ENCODE measurements around the gene CCDC192.

DNA sequence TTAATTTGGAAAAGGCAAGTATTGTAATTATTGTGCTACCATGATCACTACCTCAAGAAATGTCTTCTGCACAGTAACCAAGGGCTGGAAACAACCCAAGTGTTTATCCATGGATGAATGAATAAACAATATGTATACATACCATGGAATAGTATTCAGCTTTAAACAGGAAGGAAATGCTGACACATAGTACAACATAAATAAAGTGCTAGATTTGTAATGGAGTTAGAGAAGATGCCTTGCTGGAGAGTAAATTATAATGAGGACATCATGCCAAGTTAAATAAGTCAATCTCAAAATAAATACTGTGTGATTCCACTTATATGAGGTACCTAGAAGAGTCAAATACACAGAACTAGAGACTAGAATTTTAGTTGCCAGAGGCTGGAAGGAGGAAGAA is 160.0 kb downstream of the CCDC192 start:
- TF ChIP-seq, protein P1, sequence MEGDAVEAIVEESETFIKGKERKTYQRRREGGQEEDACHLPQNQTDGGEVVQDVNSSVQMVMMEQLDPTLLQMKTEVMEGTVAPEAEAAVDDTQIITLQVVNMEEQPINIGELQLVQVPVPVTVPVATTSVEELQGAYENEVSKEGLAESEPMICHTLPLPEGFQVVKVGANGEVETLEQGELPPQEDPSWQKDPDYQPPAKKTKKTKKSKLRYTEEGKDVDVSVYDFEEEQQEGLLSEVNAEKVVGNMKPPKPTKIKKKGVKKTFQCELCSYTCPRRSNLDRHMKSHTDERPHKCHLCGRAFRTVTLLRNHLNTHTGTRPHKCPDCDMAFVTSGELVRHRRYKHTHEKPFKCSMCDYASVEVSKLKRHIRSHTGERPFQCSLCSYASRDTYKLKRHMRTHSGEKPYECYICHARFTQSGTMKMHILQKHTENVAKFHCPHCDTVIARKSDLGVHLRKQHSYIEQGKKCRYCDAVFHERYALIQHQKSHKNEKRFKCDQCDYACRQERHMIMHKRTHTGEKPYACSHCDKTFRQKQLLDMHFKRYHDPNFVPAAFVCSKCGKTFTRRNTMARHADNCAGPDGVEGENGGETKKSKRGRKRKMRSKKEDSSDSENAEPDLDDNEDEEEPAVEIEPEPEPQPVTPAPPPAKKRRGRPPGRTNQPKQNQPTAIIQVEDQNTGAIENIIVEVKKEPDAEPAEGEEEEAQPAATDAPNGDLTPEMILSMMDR (conservative IDR thresholded peaks at IDR 0.05; ENCODE audit: low read depth, low read length): no peak
- TF ChIP-seq EZH2 (IDR thresholded peaks at IDR 0.05; ENCODE audit: borderline replicate concordance, low read depth, low read length, poor library complexity, severe bottlenecking): no peak
